SK-N-SH treated with all-trans-retinoic acid at 6 μM for 48 hours (cell line): ENCODE results near the gene HDAC11.

ENCODE experiments used
- ARNTL ChIP-seq: fragments of 450-650 bp; formaldehyde crosslinking; IDR thresholded peaks from 2 replicates; pipeline ENCODE4 v1.5.0; 2020; ENCODE audit warnings: low read depth, mild to moderate bottlenecking, moderate library complexity, borderline replicate concordance
- CSDC2 ChIP-seq: fragments of 250-450 bp; sonication (Bioruptor Pico); IDR thresholded peaks from 2 replicates; pipeline ENCODE4 v1.5.0; 2020; ENCODE audit warnings: mild to moderate bottlenecking, moderate library complexity
- CSRNP3 ChIP-seq: fragments of 250-450 bp; sonication (Bioruptor Pico); IDR thresholded peaks from 2 replicates; pipeline ENCODE4 v1.5.1; 2021; ENCODE audit warnings: mild to moderate bottlenecking, moderate library complexity
- RARB ChIP-seq: fragments of 250-450 bp; sonication (Bioruptor Pico); IDR thresholded peaks from 2 replicates; pipeline ENCODE4 v1.8.0; 2021; ENCODE audit warnings: mild to moderate bottlenecking, moderate library complexity
- ZFP3 ChIP-seq: fragments of 250-450 bp; sonication (Bioruptor Pico); IDR thresholded peaks from 2 replicates; pipeline ENCODE4 v1.5.0; 2020; ENCODE audit warnings: mild to moderate bottlenecking, moderate library complexity
- TF ChIP-seq, protein P1 (sequence below): fragments of 250-450 bp; sonication (Bioruptor Pico); IDR thresholded peaks from 2 replicates; pipeline ENCODE4 v1.5.1; 2020; ENCODE audit warnings: low read depth, mild to moderate bottlenecking, moderate library complexity

DNA sequence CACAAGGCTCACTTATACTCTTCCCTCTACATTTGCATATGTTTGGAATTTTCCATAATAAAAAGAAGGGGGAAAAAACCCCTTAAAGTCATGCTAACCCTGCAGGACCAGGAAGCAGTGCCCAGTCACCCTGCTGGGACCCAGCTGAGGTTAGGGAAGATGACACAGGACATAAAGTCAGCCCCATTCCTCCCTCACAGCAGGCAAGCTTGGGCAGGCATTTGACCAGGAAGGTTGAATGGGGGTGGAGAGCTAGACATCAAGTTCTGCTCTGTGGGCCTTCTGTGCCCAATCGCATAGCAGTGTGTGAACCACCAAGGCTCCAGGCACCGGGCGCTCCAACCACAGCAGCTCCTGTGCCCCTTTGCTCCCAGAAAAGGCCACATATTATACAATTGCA lies 7.1 kb upstream of the HDAC11 start:
- TF ChIP-seq ZFP3 (CRISPR knock-in tag) (no peak), ARNTL (CRISPR knock-in tag) (no peak), CSRNP3 (CRISPR knock-in tag) (no peak), RARB (CRISPR knock-in tag) (no peak), CSDC2 (CRISPR knock-in tag) (no peak)
- TF ChIP-seq, protein P1, sequence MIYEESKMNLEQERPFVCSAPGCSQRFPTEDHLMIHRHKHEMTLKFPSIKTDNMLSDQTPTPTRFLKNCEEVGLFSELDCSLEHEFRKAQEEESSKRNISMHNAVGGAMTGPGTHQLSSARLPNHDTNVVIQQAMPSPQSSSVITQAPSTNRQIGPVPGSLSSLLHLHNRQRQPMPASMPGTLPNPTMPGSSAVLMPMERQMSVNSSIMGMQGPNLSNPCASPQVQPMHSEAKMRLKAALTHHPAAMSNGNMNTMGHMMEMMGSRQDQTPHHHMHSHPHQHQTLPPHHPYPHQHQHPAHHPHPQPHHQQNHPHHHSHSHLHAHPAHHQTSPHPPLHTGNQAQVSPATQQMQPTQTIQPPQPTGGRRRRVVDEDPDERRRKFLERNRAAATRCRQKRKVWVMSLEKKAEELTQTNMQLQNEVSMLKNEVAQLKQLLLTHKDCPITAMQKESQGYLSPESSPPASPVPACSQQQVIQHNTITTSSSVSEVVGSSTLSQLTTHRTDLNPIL (CRISPR knock-in tag): no peak
